ENCODE results near the gene CRYGN.

Gene CRYGN

DNA sequence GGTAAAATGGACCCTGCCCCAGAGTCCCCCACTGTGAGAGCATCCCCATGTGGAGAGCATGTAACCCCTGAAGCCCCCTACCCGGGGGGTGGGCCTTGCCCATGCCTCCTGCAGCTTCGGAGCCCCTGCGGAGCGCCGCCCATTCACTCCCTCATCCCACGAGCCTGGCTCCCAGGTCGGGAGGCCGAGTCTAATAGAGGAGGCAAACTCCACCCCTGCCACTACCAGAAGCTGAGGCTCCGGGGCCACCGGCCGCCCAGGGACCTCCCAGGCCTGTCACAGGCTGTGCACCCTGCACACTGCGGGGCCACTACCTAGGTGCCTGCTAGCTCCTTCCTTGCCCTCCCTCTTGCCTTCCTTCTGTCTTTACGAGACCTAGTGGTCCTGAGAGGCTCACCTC lies 47.5 kb downstream of the CRYGN start:
- no peak for DNase-seq (ENCODE audit: low read depth in 2 of 2, low spot score in 1 of 2)

DNA sequence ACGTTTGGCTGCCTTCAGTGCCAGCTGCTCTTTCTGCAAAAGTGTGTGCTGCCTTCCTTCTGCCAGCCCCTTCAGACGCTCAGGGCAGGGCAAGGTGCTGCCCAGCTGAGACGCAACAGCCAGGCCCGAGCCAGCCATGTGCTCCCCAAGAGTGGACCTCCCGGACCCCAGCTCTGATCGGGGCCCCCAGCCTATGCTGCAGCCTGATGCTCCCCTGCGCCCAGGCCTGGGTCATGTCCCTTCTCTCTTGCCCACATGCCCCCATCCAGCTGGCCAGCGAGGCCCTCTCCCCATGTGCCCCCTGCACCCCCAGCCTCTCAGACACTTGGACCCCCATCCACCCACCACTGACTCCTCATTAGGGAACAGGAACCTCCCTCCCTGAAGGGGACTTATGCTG lies 47.9 kb downstream of the CRYGN start:
- DNase-seq (ENCODE audit: low read depth in 2 of 2, low spot score in 1 of 2) = no peak

DNA sequence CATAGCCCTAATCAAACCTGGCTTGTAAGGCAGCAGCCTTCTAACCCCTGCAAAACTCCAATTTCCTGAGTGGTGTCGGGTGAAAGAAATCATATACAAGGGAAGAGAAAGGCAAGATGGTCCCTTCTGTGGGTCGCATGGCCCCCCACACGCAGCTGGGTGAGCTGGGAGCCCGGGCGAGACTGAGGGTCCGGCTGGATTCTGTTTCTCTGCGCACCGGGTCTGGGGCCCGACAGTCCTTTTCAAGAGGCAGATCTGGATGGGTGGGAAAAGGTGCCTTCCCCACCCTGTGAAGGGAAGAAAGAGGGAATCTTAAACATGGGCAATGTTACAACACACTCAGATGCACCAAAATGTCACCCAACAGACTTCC lies 48.6 kb downstream of the CRYGN start:
- DNase-seq (ENCODE audit: low read depth in 2 of 2, low spot score in 1 of 2) = no peak

DNA sequence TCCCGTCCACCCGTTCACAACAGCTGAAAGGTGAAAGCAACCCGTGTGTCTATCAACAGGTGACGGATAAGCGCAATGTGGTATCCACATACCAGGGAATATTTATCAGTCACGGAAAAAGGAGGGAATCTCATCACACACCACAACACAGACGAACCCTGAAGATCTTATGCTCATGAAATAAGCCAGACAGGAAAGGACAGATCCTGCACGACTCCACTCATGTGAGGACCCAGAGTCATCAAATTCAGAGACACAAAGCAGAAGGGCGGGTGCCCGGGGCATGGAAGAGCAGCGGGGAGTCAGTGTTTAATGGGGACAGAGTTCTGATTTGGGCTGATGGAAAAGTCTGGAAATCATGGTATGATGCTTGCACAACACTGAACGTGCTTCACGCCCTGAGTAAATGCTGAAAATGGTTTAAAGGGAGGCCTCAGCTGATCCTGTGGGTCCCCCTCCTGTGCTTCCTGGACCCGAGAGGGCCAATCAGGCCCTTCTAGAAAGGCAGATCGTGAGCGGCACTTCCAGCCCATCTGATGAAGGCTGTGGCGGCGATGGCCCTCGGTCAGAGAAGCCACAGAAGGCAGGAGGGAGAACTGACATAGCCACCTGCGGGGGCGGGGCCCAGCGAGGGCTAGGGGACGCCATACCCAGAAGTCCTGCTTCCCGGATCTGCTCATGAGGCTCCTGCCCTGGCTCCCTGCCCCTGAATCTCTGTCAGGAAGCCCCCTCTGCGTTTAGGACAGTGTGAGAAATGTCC lies 49.2 kb downstream of the CRYGN start:
- no peak for DNase-seq (ENCODE audit: low read depth in 2 of 2, low spot score in 1 of 2)

GRCh38 chr7:151389768-151390597 lies 50.0 kb downstream of the CRYGN start:
- DNase-seq (ENCODE audit: low read depth in 2 of 2, low spot score in 1 of 2) = no peak

DNA sequence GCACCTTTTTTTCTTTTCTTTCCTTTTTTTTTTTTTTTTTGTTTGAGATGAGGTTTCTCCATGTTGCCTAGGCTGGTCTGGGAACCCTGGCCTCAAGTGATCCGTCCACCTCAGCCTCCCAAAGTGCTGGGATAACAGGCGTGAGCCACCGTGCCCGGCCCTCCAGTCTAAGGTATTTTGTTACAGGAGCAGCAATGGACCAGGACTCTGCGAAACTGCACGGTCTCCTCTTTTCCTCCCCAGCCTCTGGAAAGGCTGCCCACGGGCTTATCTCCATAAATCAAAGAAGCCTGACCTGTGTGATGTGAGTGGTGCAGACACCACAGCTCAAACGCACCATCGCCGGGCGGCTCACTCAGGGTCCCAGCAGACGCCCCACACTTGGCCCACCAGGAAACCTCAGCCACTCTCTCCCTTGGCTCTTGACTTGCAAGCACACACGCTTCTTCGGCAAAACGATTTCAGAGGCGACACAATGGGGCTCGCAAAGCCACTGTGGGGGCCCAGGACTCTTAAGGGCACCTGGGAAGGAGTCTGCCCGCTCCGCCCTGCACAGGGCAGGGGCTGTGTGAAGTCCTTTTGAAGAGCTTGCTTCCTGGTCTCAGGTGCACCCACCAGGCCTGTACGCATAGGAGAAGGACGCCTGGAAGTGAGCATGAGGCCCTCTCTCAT lies 50.7 kb downstream of the CRYGN start:
- no peak for DNase-seq (ENCODE audit: low read depth in 2 of 2, low spot score in 1 of 2)

GRCh38 chr7:151388430-151388829 lies 51.5 kb downstream of the CRYGN start:
- DNase-seq (ENCODE audit: low read depth in 2 of 2, low spot score in 1 of 2) = no peak

- DNase-seq (ENCODE audit: low read depth in 2 of 2, low spot score in 1 of 2) = no peak
Observed at GRCh38 chr7:151388007-151388297, 52.0 kb downstream of the CRYGN start.

DNA sequence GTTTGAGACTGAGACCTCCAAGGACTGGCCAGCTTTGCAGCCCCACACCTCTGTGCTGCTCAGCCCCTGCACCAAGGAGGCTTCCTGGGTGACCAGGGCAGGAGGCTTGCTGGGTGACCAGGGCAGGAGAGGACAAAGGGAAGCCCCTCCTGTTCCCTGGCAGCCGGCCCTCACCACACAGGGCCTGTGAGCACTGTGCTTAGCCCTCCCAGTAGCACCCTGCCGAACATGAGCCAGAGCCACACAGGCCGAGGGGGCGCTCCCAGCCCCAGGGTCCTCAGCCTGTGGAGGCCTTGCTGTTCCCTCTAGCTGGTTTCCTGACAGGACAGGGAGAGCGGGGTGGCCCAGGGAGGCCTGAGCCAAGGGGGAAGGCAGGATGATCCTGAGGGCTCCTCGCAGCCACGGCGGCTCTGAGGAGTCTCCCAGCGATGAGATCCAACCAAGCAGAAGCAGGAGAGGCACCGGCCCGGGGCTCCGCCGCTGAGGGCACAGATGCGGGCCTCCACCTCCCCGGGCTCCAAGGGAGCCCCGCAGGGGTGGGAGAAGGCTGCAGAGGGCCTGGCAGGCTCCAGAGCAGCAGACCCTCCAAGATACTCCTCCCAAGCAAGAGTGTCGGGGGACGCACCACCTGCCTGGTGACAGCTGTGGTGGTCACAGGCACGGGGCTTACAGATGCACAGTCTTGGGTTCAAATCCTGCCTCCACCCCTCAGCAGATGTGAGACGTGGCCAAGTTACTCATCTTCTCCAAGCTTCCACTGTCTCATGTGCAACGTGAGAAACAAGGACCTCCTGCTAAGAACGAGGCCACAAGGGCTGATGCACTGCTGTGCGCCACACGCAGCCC lies 52.6 kb downstream of the CRYGN start:
- no peak for DNase-seq (ENCODE audit: low read depth in 2 of 2, low spot score in 1 of 2)

DNA sequence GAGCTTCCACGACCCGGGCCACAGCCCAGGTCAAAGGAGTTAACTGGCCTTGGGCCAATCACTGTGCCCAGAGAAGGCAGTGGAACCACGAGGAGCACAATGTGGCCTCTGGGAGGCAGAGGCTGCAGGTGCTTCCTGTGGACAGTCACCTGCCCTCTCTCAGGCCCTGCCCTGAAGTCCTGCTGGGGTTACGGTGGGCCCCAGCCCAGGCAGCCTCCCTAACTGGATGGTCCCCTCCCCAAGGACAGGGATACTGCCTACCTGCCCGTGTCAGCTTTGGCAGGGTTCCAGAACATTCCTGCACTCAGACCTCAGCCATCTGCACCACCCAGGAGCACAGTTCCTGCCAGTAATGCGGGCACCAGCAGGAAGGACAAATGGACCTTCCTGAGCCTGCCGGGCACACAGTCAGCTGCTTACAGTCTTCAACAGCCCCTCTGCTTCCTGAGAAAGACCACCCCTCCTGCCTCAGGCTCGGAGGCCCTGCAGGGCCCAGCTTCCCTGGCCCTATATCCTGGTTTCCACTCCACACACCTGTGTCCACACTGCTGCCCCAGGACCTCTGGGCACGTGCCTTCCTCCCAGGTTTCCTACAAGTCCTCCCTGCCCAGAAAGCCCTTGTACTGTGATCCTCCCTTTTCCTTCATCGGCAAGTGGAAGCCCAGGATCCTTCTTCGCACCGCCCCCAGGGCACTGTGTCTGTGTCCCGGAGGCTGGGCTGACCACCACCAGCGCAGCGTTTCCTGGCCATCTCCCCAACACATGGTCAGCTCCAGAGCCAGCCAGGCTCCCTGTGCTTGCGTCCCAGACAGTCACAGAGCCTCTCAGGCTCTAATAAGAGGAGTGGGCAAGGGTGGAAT lies 53.4 kb downstream of the CRYGN start:
- DNase-seq (ENCODE audit: low read depth in 2 of 2, low spot score in 1 of 2) = no peak

- DNase-seq (ENCODE audit: low read depth in 2 of 2, low spot score in 1 of 2) = no peak
Observed at GRCh38 chr7:151385626-151386300, 54.2 kb downstream of the CRYGN start.

- no peak for DNase-seq (ENCODE audit: low read depth in 2 of 2, low spot score in 1 of 2)
Observed at GRCh38 chr7:151384776-151385625, 54.9 kb downstream of the CRYGN start.

GRCh38 chr7:151384352-151384697 lies 55.6 kb downstream of the CRYGN start:
- no peak for DNase-seq (ENCODE audit: low read depth in 2 of 2, low spot score in 1 of 2)

GRCh38 chr7:151383638-151384351 lies 56.1 kb downstream of the CRYGN start:
- no peak for DNase-seq (ENCODE audit: low read depth in 2 of 2, low spot score in 1 of 2)

GRCh38 chr7:151382079-151382885 lies 57.7 kb downstream of the CRYGN start:
- no peak for DNase-seq (ENCODE audit: low read depth in 2 of 2, low spot score in 1 of 2)

- DNase-seq (ENCODE audit: low read depth in 2 of 2, low spot score in 1 of 2) = peak in 1 of 2 donors; percentile 11
Observed at GRCh38 chr7:151381348-151382078, 58.4 kb downstream of the CRYGN start.

DNA sequence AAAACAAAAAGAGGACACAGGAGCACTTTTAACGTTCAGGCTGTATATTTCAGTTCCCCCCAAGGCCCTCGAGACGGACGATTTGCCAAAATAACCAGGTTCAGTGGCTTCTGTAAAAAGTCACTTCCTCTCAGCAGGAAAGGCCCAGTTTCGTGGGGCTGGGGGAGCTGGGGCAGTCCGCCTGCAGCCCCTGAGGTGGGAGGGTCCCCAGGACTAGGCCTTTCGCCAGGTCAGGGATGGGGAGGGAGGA lies 58.9 kb downstream of the CRYGN start:
- DNase-seq (ENCODE audit: low read depth in 2 of 2, low spot score in 1 of 2) = no peak
